ENCODE results near the gene RCAN2.

- peak; percentile 73; the same call in 1 of the 2 replicates for TF ChIP-seq CTCF (IDR thresholded peaks at IDR 0.05)
- TF ChIP-seq REST (IDR thresholded peaks at IDR 0.05; ENCODE audit: insufficient read depth in 1 of 2, low read depth in 2 of 2, low read length in 1 of 2) = no peak
- no peak for TF ChIP-seq SIN3A (IDR thresholded peaks at IDR 0.05; ENCODE audit: borderline replicate concordance, insufficient read depth, low read depth, low read length)
- no peak for TF ChIP-seq TCF7L2 (IDR thresholded peaks at IDR 0.05; ENCODE audit: low read depth, low read length)
These were observed 80.8 kb downstream of the RCAN2 start for GRCh38 chr6:46410334-46410953.
